ENCODE results near the gene PRR22.

PRR22 gene

DNA sequence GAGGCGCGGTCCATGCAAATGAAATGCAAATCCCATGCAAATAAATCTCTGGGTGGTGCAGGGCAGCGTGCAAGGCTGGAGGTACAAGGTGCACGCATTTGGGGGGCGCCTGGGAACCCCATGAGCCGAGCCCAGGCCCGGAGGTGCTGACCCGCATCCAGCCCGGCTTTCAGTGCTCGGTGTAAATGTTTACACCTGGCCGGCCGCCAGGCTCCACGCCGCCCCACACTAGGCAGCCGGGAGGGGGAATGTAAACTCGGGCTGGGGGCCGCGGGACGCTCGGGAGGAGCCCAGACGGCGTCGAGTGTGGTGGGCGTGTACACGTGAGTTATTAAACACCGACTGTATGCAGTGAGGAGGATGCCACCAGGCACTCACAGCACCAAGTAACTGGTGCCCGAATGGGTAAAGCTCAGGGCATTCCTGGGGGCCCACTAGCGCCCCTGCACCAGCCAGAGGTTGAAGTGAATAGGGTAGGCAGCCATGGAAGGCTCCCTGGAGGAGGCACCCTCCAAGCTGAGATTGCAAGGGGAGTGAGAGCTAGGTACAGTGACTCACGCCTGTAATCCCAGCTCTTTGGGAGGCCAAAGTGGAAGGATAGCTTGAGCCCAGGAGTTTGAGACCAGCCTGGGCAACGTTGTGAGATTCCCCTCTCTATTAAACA lies 37.8 kb upstream of the PRR22 start:
- no peak overlapping the region for H3K27ac ChIP-seq
- no peak overlapping the region for H3K4me3 ChIP-seq
- TF ChIP-seq, protein P1, sequence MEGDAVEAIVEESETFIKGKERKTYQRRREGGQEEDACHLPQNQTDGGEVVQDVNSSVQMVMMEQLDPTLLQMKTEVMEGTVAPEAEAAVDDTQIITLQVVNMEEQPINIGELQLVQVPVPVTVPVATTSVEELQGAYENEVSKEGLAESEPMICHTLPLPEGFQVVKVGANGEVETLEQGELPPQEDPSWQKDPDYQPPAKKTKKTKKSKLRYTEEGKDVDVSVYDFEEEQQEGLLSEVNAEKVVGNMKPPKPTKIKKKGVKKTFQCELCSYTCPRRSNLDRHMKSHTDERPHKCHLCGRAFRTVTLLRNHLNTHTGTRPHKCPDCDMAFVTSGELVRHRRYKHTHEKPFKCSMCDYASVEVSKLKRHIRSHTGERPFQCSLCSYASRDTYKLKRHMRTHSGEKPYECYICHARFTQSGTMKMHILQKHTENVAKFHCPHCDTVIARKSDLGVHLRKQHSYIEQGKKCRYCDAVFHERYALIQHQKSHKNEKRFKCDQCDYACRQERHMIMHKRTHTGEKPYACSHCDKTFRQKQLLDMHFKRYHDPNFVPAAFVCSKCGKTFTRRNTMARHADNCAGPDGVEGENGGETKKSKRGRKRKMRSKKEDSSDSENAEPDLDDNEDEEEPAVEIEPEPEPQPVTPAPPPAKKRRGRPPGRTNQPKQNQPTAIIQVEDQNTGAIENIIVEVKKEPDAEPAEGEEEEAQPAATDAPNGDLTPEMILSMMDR (IDR thresholded peaks at IDR 0.05) = no peak
- no peak for DNase-seq (ENCODE audit: low spot score)

DNA sequence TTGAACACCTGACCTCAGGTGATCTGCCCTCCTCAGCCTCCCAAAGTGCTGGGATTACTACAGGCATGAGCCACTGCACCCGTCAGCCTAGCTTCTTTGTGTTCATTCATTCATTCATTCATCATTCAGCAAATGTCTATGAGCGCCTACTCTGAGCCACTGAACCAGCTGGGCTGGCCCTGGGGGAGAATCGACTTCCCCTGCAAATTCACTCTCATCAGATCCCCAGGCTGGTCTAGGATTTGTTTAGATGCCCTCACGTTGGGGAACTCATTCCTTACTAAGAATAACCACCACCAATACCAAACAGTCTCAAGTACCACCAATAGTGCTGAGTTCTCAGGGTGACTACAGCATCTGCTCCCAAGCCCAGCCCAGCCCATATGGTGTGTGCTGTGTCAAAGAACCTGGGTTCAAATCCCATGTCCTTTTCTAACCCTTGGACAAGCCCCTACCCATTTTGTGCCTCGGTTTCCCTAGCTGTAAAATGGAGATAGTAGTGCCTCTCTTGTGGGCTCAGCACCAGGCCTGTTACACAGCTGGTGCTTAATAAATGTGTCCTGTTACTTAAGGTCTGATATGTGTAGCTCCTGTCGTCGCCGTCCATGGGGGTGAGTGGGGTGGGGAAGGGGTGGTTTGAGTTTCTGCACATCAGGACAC lies 37.1 kb upstream of the PRR22 start:
- TF ChIP-seq, protein P1 (IDR thresholded peaks at IDR 0.05) = no peak
- DNase-seq (ENCODE audit: low spot score) = no peak
- no peak overlapping the region for H3K27ac ChIP-seq
- H3K4me3 ChIP-seq = no peak overlapping the region

DNA sequence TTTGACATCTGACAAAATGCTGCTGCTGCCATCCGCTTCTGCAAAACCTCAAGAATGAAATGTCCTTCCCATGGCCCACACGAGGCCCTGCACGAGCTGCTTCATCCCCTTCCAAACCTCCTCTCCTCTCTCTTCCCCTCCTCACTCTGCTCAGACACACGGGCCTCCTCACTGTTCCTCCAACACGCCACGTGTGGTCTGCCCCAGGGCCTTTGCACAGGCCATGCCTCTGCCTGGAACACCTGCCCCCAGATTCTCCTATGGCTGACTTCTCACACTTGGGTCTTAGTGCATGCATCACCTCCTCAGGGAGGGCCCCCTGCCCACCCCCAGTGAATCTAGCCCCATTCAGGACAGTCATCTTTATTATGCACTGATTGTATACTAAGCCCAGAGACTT lies 36.2 kb upstream of the PRR22 start:
- Histone ChIP-seq H3K4me3 (no peak overlapping the region), H3K27ac (no peak overlapping the region)
- no peak for DNase-seq (ENCODE audit: low spot score)
- TF ChIP-seq, protein P1 (IDR thresholded peaks at IDR 0.05) = no peak

DNA sequence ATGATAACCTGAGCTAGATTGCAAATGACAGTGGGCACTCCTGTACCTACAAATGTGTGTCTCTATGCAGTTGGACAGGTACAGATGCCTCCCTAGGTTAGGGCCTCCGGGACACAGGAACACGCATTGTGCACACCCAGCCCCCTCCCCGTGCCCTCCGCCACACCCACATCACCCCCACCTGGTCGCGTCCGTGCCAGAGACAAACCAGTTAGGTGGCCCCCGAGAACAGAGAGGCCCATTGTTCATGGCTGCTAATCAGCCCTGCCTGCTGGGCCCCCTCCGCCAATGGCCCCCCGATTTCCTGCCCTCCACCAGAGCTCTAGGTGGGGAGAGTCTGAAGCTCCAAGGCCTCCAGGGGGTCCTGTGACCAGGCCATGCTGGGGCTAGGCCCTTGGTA lies 34.0 kb upstream of the PRR22 start:
- TF ChIP-seq, protein P1 (IDR thresholded peaks at IDR 0.05) = no peak
- H3K4me3 ChIP-seq = no peak overlapping the region
- no peak overlapping the region for H3K27ac ChIP-seq
- DNase-seq (ENCODE audit: low spot score) = no peak

DNA sequence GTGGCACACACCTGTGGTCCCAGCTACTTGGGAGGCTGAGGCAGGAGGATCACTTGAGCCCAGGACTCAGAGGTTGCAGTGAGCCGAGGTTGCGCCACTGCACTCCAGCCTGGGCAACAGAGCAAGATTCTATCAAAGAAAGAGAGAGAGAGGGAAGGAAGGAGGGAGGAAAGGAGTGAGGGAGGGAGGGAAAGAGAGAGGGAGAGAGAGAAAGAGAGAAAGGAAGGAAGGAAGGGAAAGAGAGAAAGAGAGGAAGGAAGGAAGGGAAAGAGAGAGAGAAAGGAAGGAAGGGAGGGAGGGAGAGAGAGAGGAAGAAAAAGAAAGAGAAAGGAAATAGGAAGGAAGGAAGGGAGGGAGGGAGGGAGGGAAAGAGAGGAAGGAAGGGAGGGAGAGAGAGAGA lies 32.7 kb upstream of the PRR22 start:
- no peak overlapping the region for H3K4me3 ChIP-seq
- no peak overlapping the region for H3K27ac ChIP-seq
- DNase-seq (ENCODE audit: low spot score) = no peak
- TF ChIP-seq, protein P1 (IDR thresholded peaks at IDR 0.05) = no peak

DNA sequence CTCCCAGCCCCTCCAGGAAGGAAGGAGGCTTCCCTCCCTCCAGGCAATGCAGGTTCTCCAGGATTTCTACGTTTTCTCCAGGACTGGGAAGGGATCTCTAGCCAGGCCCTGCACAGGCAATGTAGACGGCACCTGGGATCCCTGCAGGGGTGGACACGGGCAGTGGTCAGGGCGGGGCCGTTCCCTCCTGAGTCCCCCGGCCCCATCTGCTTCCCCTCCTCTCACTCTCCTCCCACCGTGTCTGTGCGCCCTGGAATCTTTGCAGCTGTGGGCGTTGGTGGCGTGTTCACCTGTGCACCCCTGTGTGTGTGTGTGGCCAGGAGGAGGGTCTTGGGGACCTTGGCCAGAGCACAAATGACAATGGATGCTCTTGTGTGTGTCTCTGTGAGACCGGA lies 30.3 kb upstream of the PRR22 start:
- TF ChIP-seq, protein P1 (IDR thresholded peaks at IDR 0.05) = no peak
- Histone ChIP-seq H3K27ac (no peak overlapping the region), H3K4me3 (no peak overlapping the region)
- no peak for DNase-seq (ENCODE audit: low spot score)
